Activated T-cell treated with anti-CD3 and anti-CD28 coated beads, Interleukin-2, amount 50 U/mL, for 1 hour (primary cell): Measurements from ENCODE around the gene NEU3.
"Not testable (repeated sequence)": the region's sequence is repeated elsewhere in the genome, so short reads cannot be mapped to it uniquely, and the experiment has no call there.

Experiments used
- DNase-seq: peaks from one replicate; pipeline ENCODE4 v3.0.0-alpha.2; 2020

Gene NEU3

GRCh38 chr11:75031224-75031753 lies 42.6 kb downstream of the NEU3 start:
- DNase-seq, result no peak

GRCh38 chr11:75031771-75032549 lies 43.2 kb downstream of the NEU3 start:
- DNase-seq, result peak; percentile 60

- no peak for DNase-seq
Measured at GRCh38 chr11:75032550-75032935, 43.8 kb downstream of the NEU3 start.

GRCh38 chr11:75033916-75034315 lies 45.2 kb downstream of the NEU3 start:
- no peak for DNase-seq

- DNase-seq, result no peak
Measured at GRCh38 chr11:75035256-75035655, 46.5 kb downstream of the NEU3 start.

- DNase-seq, result no peak
Measured at GRCh38 chr11:75035911-75036565, 47.3 kb downstream of the NEU3 start.

GRCh38 chr11:75040167-75040770 lies 51.5 kb downstream of the NEU3 start:
- DNase-seq, result no peak

GRCh38 chr11:75041263-75041662 lies 52.5 kb downstream of the NEU3 start:
- DNase-seq, result no peak

- DNase-seq, result not testable (repeated sequence)
Measured at GRCh38 chr11:75041821-75042220, 53.1 kb downstream of the NEU3 start.

GRCh38 chr11:75044381-75045170 lies 55.8 kb downstream of the NEU3 start:
- DNase-seq, result not testable (repeated sequence)

GRCh38 chr11:75046668-75047067 lies 57.9 kb downstream of the NEU3 start:
- DNase-seq, result not testable (repeated sequence)

- DNase-seq, result no peak
Measured at GRCh38 chr11:75047191-75047590, 58.5 kb downstream of the NEU3 start.

GRCh38 chr11:75049501-75050266 lies 61.0 kb downstream of the NEU3 start:
- not testable (repeated sequence) for DNase-seq

- DNase-seq, result no peak
Measured at GRCh38 chr11:75050516-75050915, 61.8 kb downstream of the NEU3 start.

GRCh38 chr11:75051043-75051442 lies 62.3 kb downstream of the NEU3 start:
- DNase-seq, result no peak

GRCh38 chr11:75052457-75052856 lies 63.7 kb downstream of the NEU3 start:
- DNase-seq, result no peak

GRCh38 chr11:75055511-75055910 lies 66.8 kb downstream of the NEU3 start:
- no peak for DNase-seq

- DNase-seq, result no peak
Measured at GRCh38 chr11:75056814-75057213, 68.1 kb downstream of the NEU3 start.

GRCh38 chr11:75059299-75059698 lies 70.6 kb downstream of the NEU3 start:
- no peak for DNase-seq

- DNase-seq, result no peak
Measured at GRCh38 chr11:75063741-75064314, 75.1 kb downstream of the NEU3 start.

GRCh38 chr11:75066061-75066460 lies 77.3 kb downstream of the NEU3 start:
- no peak for DNase-seq
